Fibroblast of villous mesenchyme (primary cell): Measurements from ENCODE around the gene PAPPA. TPM values are rescaled to one million over a fixed set of nuclear protein-coding genes. Genes with fewer than 3 reads are reported as not detected.

Source experiments
- DNase-seq: peaks from one replicate; pipeline ENCODE4 v3.0.0-alpha.2; 2010; ENCODE audit warnings: low read depth
- H3K4me3 ChIP-seq: 2 replicates; pipeline ENCODE4 v1.5.1; 2011; ENCODE audit warnings: low read depth, mild to moderate bottlenecking, low read length
- CTCF ChIP-seq: IDR thresholded peaks from 2 replicates; pipeline ENCODE4 v1.5.1; 2012; ENCODE audit warnings: low read depth, mild to moderate bottlenecking, low read length; ENCODE audit not compliant: insufficient read depth
- total RNA-seq: library from RNA; depleted of rRNA; stranded (reverse); fragments of >200 nt; gene quantifications from 2 replicates; pipeline ENCODE4 v1.2.3, GENCODE V29; 2012

Gene PAPPA
- total RNA-seq, 1 donor, result 104 TPM

- no peak for DNase-seq
- TF ChIP-seq CTCF, result no peak
- H3K4me3 ChIP-seq, result no peak overlapping the region
Measured at GRCh38 chr9:116270546-116270945, 117.0 kb downstream of the PAPPA start.

- TF ChIP-seq CTCF, result no peak
- no peak for DNase-seq
- H3K4me3 ChIP-seq, result no peak overlapping the region
Measured at GRCh38 chr9:116271340-116271739, 117.7 kb downstream of the PAPPA start.

- H3K4me3 ChIP-seq, result no peak overlapping the region
- no peak for TF ChIP-seq CTCF
- no peak for DNase-seq
Measured at GRCh38 chr9:116271991-116272390, 118.4 kb downstream of the PAPPA start.

- DNase-seq, result peak; percentile 78
- no peak overlapping the region for H3K4me3 ChIP-seq
- TF ChIP-seq CTCF, result no peak
Measured at GRCh38 chr9:116274293-116274692, 120.7 kb downstream of the PAPPA start.

- peak; percentile 80 for DNase-seq
- H3K4me3 ChIP-seq, result no peak overlapping the region
- TF ChIP-seq CTCF, result no peak
Measured at GRCh38 chr9:116275418-116276195, 122.0 kb downstream of the PAPPA start.

- DNase-seq, result no peak
- TF ChIP-seq CTCF, result no peak
- no peak overlapping the region for H3K4me3 ChIP-seq
Measured at GRCh38 chr9:116276196-116276493, 122.6 kb downstream of the PAPPA start.

- DNase-seq, result no peak
- no peak for TF ChIP-seq CTCF
- no peak overlapping the region for H3K4me3 ChIP-seq
Measured at GRCh38 chr9:116276651-116277121, 123.1 kb downstream of the PAPPA start.
